Stomach (tissue), 9 donors: Measurements from ENCODE around the gene ZDHHC8. TPM values are rescaled to one million over a fixed set of nuclear protein-coding genes. Genes with fewer than 3 reads are reported as not detected.

Source experiments
- DNase-seq, 2 donors: peaks; one replicate each; pipeline versions ENCODE4 v3.0.0 to v3.0.0-alpha.2; 2013 to 2019
- H3K27ac ChIP-seq, 5 donors: fragments of 200-600 bp in 4 of 5; sonication (generic) in 4 of 5; one replicate each; pipeline ENCODE4 v1.5.1; 2013 to 2019; ENCODE audit warnings: mild to moderate bottlenecking in 1 of 5, moderate library complexity in 1 of 5
- H3K27me3 ChIP-seq, 3 donors: fragments of 200-600 bp; sonication (generic); one replicate each; pipeline ENCODE4 v1.5.1; 2017 to 2019; ENCODE audit warnings: mixed run types in 1 of 3
- H3K36me3 ChIP-seq, 4 donors: fragments of 200-600 bp; sonication (generic); 1 replicate in 3 of 4; 2 replicates in 1 of 4; pipeline ENCODE4 v1.5.1; 2016 to 2019
- H3K4me1 ChIP-seq, 4 donors: fragments of 200-600 bp; sonication (generic); one replicate each; pipeline ENCODE4 v1.5.1; 2016 to 2019
- H3K4me3 ChIP-seq, 4 donors: fragments of 200-600 bp; sonication (generic) in 3 of 4; one replicate each; pipeline ENCODE4 v1.5.1; 2016 to 2019; ENCODE audit warnings: mild to moderate bottlenecking in 1 of 4
- H3K9me3 ChIP-seq, 4 donors: fragments of 200-600 bp; sonication (generic); one replicate each; pipeline ENCODE4 v1.5.1; 2016 to 2019
- CTCF ChIP-seq, 7 experiments: fragments of 450-650 bp in 4 of 7; fragments of 200-600 bp in 3 of 7; sonication (generic) in 3 of 7; IDR thresholded peaks; one replicate each; pipeline ENCODE4 v1.5.1; 2016 to 2019; ENCODE audit warnings: antibody characterized with exemption in 7 of 7, control low read depth in 2 of 7, mild to moderate bottlenecking in 1 of 7
- EP300 ChIP-seq: sonication (generic); formaldehyde crosslinking; IDR thresholded peaks from one replicate; pipeline ENCODE4 v1.6.1; 2017; ENCODE audit warnings: antibody characterized with exemption
- POLR2A ChIP-seq, 4 donors: fragments of 450-650 bp; IDR thresholded peaks; one replicate each; pipeline ENCODE4 v1.6.1; 2016; ENCODE audit warnings: antibody characterized with exemption in 4 of 4, control low read depth in 2 of 4, mild to moderate bottlenecking in 1 of 4, moderate library complexity in 1 of 4
- POLR2AphosphoS5 ChIP-seq, 3 donors: sonication (generic); formaldehyde crosslinking; IDR thresholded peaks; one replicate each; pipeline ENCODE4 v1.6.1; 2016; ENCODE audit warnings: antibody characterized with exemption in 3 of 3
- WGBS, 5 donors: extraction: QIAGEN DNeasy Blood & Tissue Kit in 3 of 5; methylation state at CpG; one replicate each; pipeline versions ENCODE4 v1.1.5 to v1.1.7; 2013 to 2018; 5-methylcytosine and 5-hydroxymethylcytosine counted together
- intact Hi-C: fragments of 100-400 bp; cut with DNase I; formaldehyde crosslinking; loops from one replicate; pipeline ENCODE4 v1.15.1; 2023; ENCODE audit warnings: low total_unique reads
- polyA plus RNA-seq, 3 donors: library from polyadenylated mRNA; stranded (reverse); fragments of 200-250 nt; gene quantifications; one replicate each; pipeline ENCODE4 v1.2.3, GENCODE V29; 2013
- total RNA-seq, 5 donors: library from RNA; depleted of rRNA; stranded (reverse); fragments of >200 nt; gene quantifications; one replicate each; pipeline versions ENCODE4 v1.1.0 to v1.2.3, GENCODE V29; 2014 to 2016
- donor health status: healthy with polysubstance abuse.
- donor health status: Bipolar disorder and iron deficiency.
- donor health status: healthy.

The ZDHHC8 gene
- total and polyA plus RNA-seq, 8 donors, result 3.2 to 228 (median 18.7) TPM

- H3K4me3 ChIP-seq, result peak within 1 kb of the TSS; percentile 63 to 99 (median 84)
- H3K9me3 ChIP-seq, result no peaks in the 10 kb centered on the region
- H3K27ac ChIP-seq, result peak within 1 kb of the TSS; percentile 83 to 94 (median 89)
- TF ChIP-seq POLR2A (IDR thresholded peaks at IDR 0.05) (no peak), CTCF (IDR thresholded peaks at IDR 0.05) (peak in 1 of 7 experiments; percentile 18), EP300 (no peak), POLR2AphosphoS5 (IDR thresholded peaks at IDR 0.05) (peak; percentile 84 to 97 (median 96))
- no peaks in the 10 kb centered on the region for H3K27me3 ChIP-seq
- H3K36me3 ChIP-seq, result peaks cover 57 to 72% (median 70%) of the 10 kb centered on the region in 4 donors
- 0 to 1% (median 1%) methylated on average over 13 to 87 of the region's 88 CpGs for WGBS, 5 donors
- peaks cover 27 to 73% (median 66%) of the 10 kb centered on the region in 4 donors for H3K4me1 ChIP-seq
- intact Hi-C loops, result no loop called here
- DNase-seq, result peak; percentile 99
Observed at GRCh38 chr22:20116951-20117632, 14.5 kb upstream of the ZDHHC8 start, which contains the start of gene TRMT2A. TSS of gene TRMT2A (minus strand) at chr22:20117226. CDS start at chr22:20116906, 320 bp downstream.

GRCh38 chr22:20117633-20118299 lies 13.8 kb upstream of the ZDHHC8 start:
- DNase-seq, result peak in 1 of 2 donors; percentile 67
- TF ChIP-seq EP300, result no peak
- no peak for TF ChIP-seq CTCF (IDR thresholded peaks at IDR 0.05)
- no peak for TF ChIP-seq POLR2A (IDR thresholded peaks at IDR 0.05)
- no peak for TF ChIP-seq POLR2AphosphoS5 (IDR thresholded peaks at IDR 0.05)
- H3K9me3 ChIP-seq, result no peaks in the 10 kb centered on the region
- H3K27me3 ChIP-seq, result no peaks in the 10 kb centered on the region
- H3K27ac ChIP-seq, result peak overlapping the region; percentile 67 to 94 (median 89)
- H3K4me1 ChIP-seq, result peaks cover 27 to 75% (median 63%) of the 10 kb centered on the region in 4 donors
- H3K4me3 ChIP-seq, result peak overlapping the region; percentile 63 to 99 (median 84)
- H3K36me3 ChIP-seq, result peaks cover 54 to 72% (median 68%) of the 10 kb centered on the region in 4 donors
- WGBS, 5 donors, result 0 to 1% (median 0%) methylated on average over 14 to 66 of the region's 66 CpGs
- intact Hi-C loops, result no loop called here

GRCh38 chr22:20118300-20119020 lies 13.1 kb upstream of the ZDHHC8 start:
- WGBS, 5 donors, result 11 to 20% (median 13%) methylated on average over 8 of the region's 8 CpGs
- intact Hi-C loops, result no loop called here
- peak overlapping the region; percentile 63 to 99 (median 84) for H3K4me3 ChIP-seq
- no peaks in the 10 kb centered on the region for H3K9me3 ChIP-seq
- peaks cover 48 to 69% (median 62%) of the 10 kb centered on the region in 4 donors for H3K36me3 ChIP-seq
- peaks cover 27 to 76% (median 62%) of the 10 kb centered on the region in 4 donors for H3K4me1 ChIP-seq
- H3K27ac ChIP-seq, result peak overlapping the region in 4 of 5 donors; percentile 87 to 94 (median 90)
- no peak for DNase-seq
- TF ChIP-seq POLR2AphosphoS5 (IDR thresholded peaks at IDR 0.05) (no peak), EP300 (no peak), CTCF (IDR thresholded peaks at IDR 0.05) (no peak)
- H3K27me3 ChIP-seq, result no peaks in the 10 kb centered on the region

GRCh38 chr22:20121856-20122415 lies 9.7 kb upstream of the ZDHHC8 start:
- intact Hi-C loops, result no loop called here
- no peak overlapping the region for H3K27ac ChIP-seq
- H3K9me3 ChIP-seq, result no peaks in the 10 kb centered on the region
- no peak for DNase-seq
- 88 to 94% (median 93%) methylated on average over 22 of the region's 22 CpGs for WGBS, 5 donors
- peaks cover 52 to 77% (median 73%) of the 10 kb centered on the region in 4 donors for H3K36me3 ChIP-seq
- H3K4me1 ChIP-seq, result peaks cover 15 to 45% (median 36%) of the 10 kb centered on the region in 4 donors
- no peaks in the 10 kb centered on the region for H3K27me3 ChIP-seq
- H3K4me3 ChIP-seq, result no peak overlapping the region
- no peak for TF ChIP-seq POLR2AphosphoS5 (IDR thresholded peaks at IDR 0.05)
- no peak for TF ChIP-seq POLR2A (IDR thresholded peaks at IDR 0.05)
- TF ChIP-seq EP300, result no peak
- no peak for TF ChIP-seq CTCF (IDR thresholded peaks at IDR 0.05)
